Measurements from ENCODE around the gene TMEM200A.

TMEM200A gene

DNA sequence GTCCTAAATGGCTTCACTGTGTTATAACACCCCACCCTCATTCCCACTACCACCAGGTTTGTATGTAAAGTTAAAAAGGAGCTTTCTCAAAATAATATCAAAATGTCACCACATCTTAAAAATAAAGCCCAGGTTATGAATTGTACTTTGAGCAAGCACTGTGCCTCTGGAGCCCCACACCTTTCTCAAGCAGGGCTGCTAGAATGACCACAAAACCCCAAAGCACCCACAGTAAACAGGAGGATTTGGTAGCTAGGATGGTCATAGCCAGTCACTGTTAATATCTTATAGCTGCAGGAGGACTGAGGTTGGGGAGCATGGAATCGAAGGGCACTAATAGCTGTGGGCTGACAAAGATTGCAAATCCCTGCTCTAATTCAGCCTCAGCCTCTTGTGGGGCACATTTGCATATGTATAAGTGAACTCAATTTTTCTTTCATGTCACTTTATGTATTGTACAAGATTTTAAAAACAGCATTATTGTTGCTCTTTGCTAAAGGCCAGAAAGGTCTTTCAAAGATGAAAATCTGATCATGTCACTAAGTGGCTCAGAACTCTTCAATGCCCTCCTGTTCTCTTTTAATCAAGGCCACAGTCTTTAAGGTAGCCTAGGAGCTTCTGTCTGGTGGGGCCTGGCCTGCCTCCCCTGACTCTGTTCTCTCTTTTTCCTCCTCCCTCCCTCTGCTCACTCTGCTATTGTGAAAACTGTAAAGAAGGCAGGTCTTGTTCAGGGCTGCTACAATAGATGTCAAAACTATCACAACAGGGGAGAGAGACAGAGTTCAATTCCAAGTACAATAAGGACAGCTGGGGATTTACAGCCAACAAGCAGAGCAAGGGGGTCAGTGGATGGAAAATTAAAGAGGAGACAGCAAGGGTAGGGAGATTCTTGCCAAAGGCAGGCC lies 101.6 kb downstream of the TMEM200A start:
- no peak for DNase-seq
- H3K4me1 Mint-ChIP-seq: peaks cover 9% of the 10 kb centered on the region
- no peak overlapping the region for H3K27ac Mint-ChIP-seq
- H3K9me3 Mint-ChIP-seq: peaks cover 4% of the 10 kb centered on the region
- H3K36me3 Mint-ChIP-seq (ENCODE audit: low read depth): no peaks in the 10 kb centered on the region
- H3K4me3 Mint-ChIP-seq: no peak overlapping the region
- no peak for ATAC-seq
- H3K27me3 Mint-ChIP-seq: no peaks in the 10 kb centered on the region

DNA sequence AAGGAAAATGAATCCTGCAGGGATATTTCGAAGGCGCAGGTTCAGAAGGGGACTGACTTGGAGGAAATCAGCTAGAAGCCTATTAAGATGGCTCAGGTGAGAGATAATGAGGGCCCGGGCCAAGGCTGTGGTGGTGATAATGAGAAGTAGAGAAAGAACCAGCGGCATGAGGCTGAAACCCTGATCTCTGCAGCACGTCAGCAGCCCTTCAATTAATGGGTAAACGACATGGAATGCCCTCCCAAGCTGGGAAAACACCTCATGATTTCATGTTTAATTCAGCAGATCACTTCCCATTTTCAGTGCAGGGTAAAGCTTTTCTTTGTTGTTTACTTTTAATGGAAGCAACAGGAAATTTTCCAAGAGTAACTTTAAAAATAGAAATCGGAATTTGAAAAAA lies 104.9 kb downstream of the TMEM200A start:
- H3K27me3 Mint-ChIP-seq: no peaks in the 10 kb centered on the region
- DNase-seq: no peak
- peaks cover 14% of the 10 kb centered on the region for H3K9me3 Mint-ChIP-seq
- H3K4me1 Mint-ChIP-seq: peaks cover 13% of the 10 kb centered on the region
- no peak overlapping the region for H3K27ac Mint-ChIP-seq
- no peaks in the 10 kb centered on the region for H3K36me3 Mint-ChIP-seq (ENCODE audit: low read depth)
- H3K4me3 Mint-ChIP-seq: no peak overlapping the region
- ATAC-seq: no peak

DNA sequence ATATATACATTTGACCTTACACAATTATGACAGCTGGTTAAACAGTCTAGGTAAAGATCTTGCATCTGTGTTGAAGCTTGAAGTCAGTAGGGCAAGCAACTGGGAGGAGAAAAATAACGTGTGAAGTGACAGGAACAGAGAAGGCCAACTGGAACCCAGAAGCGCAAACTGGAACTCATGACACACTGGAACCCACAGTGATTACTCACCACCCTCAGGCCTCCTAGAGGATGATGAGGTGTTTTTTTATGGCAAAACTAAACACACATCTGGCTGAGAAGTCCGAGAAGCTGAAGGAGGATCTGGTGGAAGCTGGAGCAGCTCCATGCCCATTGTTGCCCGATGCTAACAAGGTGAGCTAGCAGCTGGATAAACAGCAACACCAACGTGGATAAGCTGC lies 108.1 kb downstream of the TMEM200A start:
- H3K27ac Mint-ChIP-seq: no peak overlapping the region
- H3K4me3 Mint-ChIP-seq: no peak overlapping the region
- H3K27me3 Mint-ChIP-seq: no peaks in the 10 kb centered on the region
- H3K36me3 Mint-ChIP-seq (ENCODE audit: low read depth): no peaks in the 10 kb centered on the region
- peaks cover 4% of the 10 kb centered on the region for H3K4me1 Mint-ChIP-seq
- ATAC-seq: peak; percentile 65
- H3K9me3 Mint-ChIP-seq: peaks cover 19% of the 10 kb centered on the region
- no peak for DNase-seq

DNA sequence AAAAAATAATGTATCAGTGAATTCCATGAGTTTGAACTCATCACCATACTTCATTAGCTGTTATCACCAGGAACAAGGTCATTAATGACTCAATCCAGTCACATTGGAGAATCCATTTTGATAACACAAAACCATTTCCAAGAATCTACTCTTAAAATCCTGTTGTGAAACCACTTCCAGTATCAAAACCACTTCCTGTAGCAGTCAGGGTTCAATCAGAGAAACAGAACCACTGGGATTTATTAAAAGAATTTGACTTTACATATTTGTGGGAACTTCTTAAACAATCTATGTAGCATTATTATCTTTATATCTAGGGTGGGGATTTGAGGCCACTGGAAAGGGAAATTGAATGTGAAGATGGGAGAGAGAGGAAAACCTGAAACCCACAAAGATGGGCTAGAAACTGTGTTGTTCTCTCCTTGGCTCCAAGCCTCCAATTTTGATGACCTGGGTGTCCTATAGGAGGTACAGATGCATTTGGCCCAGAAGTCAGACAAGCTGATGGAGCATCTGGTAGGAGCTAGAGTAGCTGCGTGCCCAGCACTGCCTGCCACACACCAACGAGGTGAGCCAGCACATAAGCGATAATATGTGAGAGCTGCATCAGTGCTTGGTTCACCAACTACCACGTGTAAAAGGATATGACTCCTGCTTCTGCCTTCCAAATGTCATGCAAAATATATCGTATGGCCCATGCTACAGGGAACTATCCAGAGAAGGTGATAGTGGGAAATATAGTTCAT lies 117.0 kb downstream of the TMEM200A start:
- no peaks in the 10 kb centered on the region for H3K9me3 Mint-ChIP-seq
- H3K4me3 Mint-ChIP-seq: no peak overlapping the region
- ATAC-seq (no peak), DNase-seq (no peak)
- H3K27ac Mint-ChIP-seq: no peak overlapping the region
- no peaks in the 10 kb centered on the region for H3K27me3 Mint-ChIP-seq
- H3K4me1 Mint-ChIP-seq: peaks cover 21% of the 10 kb centered on the region
- H3K36me3 Mint-ChIP-seq (ENCODE audit: low read depth): no peaks in the 10 kb centered on the region

GRCh38 chr6:130485870-130486269 lies 120.1 kb downstream of the TMEM200A start:
- Mint-ChIP-seq H3K4me1 (peaks cover 21% of the 10 kb centered on the region), H3K27ac (no peak overlapping the region), H3K27me3 (no peaks in the 10 kb centered on the region), H3K9me3 (no peaks in the 10 kb centered on the region), H3K4me3 (no peak overlapping the region), H3K36me3 (ENCODE audit: low read depth) (no peaks in the 10 kb centered on the region)
- no peak for DNase-seq
- ATAC-seq: no peak

- H3K27me3 Mint-ChIP-seq: no peaks in the 10 kb centered on the region
- H3K36me3 Mint-ChIP-seq (ENCODE audit: low read depth): no peaks in the 10 kb centered on the region
- no peak for ATAC-seq
- H3K4me3 Mint-ChIP-seq: no peak overlapping the region
- H3K27ac Mint-ChIP-seq: no peak overlapping the region
- DNase-seq: no peak
- peaks cover 21% of the 10 kb centered on the region for H3K4me1 Mint-ChIP-seq
- no peaks in the 10 kb centered on the region for H3K9me3 Mint-ChIP-seq
Measured at GRCh38 chr6:130486417-130486816, 120.6 kb downstream of the TMEM200A start.

- H3K4me1 Mint-ChIP-seq: no peaks in the 10 kb centered on the region
- ATAC-seq: no peak
- H3K27me3 Mint-ChIP-seq: no peaks in the 10 kb centered on the region
- no peak for DNase-seq
- H3K9me3 Mint-ChIP-seq: no peaks in the 10 kb centered on the region
- H3K27ac Mint-ChIP-seq: no peak overlapping the region
- no peak overlapping the region for H3K4me3 Mint-ChIP-seq
- H3K36me3 Mint-ChIP-seq (ENCODE audit: low read depth): no peaks in the 10 kb centered on the region
Measured at GRCh38 chr6:130489514-130489913, 123.7 kb downstream of the TMEM200A start.
